Measurements from ENCODE around the gene REX1BD. TPM values are rescaled to one million over a fixed set of nuclear protein-coding genes. Genes with fewer than 3 reads are reported as not detected.

Gene REX1BD
- total and polyA plus RNA-seq, 8 donors = 20.4 to 52.1 (median 34.1) TPM

- Histone ChIP-seq H3K27me3 (peaks cover 0 to 50% of the 10 kb centered on the region in 2 donors), H3K27ac (peak overlapping the region in 1 of 2 donors; percentile 13), H3K36me3 (peaks cover 0 to 10% of the 10 kb centered on the region in 2 donors), H3K4me1 (peaks cover 14 to 37% of the 10 kb centered on the region in 2 donors), H3K4me3 (no peak overlapping the region), H3K9me3 (no peaks in the 10 kb centered on the region)
- intact Hi-C loops (cut with DNase I) = loop anchor here in 1 of 2 donors (10.0 kb wide), 1 partner anchor 81 kb away; no protein-coding TSS in a partner anchor
- TF ChIP-seq CTCF (IDR thresholded peaks at IDR 0.05) = no peak
- ATAC-seq (no peak), DNase-seq (peak in 1 of 4 donors; percentile 74)
Measured at GRCh38 chr19:18593367-18594095, 4.9 kb downstream of the REX1BD start.

DNA sequence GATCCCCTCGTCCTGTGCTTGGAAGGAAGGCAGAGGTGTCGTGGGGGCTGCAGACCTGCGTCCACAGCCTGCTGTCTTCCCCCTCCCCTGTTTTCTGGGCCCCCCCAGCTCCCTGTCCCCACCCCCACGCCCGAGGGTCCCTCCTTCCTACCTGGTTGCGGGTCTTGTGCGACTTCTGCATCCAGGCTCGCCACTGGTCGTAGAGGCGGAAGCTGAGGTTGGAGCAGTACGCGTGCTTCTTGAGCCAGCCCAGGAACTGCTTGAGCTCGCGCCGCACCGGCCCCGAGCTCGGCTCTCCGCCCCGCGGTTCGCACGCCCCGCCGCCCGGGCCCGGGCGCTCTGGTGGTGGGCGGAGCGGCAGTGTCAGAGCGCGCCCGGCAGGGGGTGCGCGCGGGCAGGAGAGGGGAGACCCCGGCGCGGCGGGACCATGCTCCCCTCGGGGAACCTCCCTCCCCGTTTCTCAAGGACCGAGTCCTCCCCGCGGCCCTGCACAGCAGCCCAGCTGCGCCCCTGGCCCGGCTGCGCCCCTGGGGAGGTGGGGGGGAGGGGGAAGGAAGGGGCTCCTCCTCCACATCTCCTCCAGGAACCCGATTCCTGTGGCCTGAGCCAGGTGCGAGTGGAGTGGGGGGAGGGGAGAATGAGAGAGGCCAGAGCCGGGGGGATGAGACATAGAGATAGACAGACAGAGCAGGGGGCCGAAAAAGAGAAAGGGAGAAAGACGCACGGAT, 5.7 kb downstream of the REX1BD start:
- peak; percentile 72 to 91 (median 80) for DNase-seq
- Histone ChIP-seq H3K4me3 (peak overlapping the region; percentile 14 to 16), H3K27ac (peak overlapping the region in 1 of 2 donors; percentile 13), H3K9me3 (no peaks in the 10 kb centered on the region), H3K36me3 (peaks cover 0 to 10% of the 10 kb centered on the region in 2 donors), H3K4me1 (peaks cover 14 to 35% of the 10 kb centered on the region in 2 donors), H3K27me3 (peaks cover 0 to 57% of the 10 kb centered on the region in 2 donors)
- intact Hi-C loops (cut with DNase I) = loop anchor here in 1 of 2 donors (10.0 kb wide), 1 partner anchor 81 kb away; no protein-coding TSS in a partner anchor
- ATAC-seq = peak; percentile 85
- TF ChIP-seq CTCF (IDR thresholded peaks at IDR 0.05) = peak; percentile 85 to 88

GRCh38 chr19:18594824-18595373, 6.3 kb downstream of the REX1BD start:
- H3K27me3 ChIP-seq = peaks cover 0 to 64% of the 10 kb centered on the region in 2 donors
- peaks cover 8 to 29% of the 10 kb centered on the region in 2 donors for H3K4me1 ChIP-seq
- H3K9me3 ChIP-seq = no peaks in the 10 kb centered on the region
- no peak overlapping the region for H3K4me3 ChIP-seq
- ATAC-seq = no peak
- no peak for TF ChIP-seq CTCF (IDR thresholded peaks at IDR 0.05)
- DNase-seq = peak in 1 of 4 donors; percentile 70
- H3K27ac ChIP-seq = no peak overlapping the region
- intact Hi-C loops (cut with DNase I) = loop anchor here in 1 of 2 donors (10.0 kb wide), 1 partner anchor 80 kb away; no protein-coding TSS in a partner anchor
- peaks cover 0 to 10% of the 10 kb centered on the region in 2 donors for H3K36me3 ChIP-seq

DNA sequence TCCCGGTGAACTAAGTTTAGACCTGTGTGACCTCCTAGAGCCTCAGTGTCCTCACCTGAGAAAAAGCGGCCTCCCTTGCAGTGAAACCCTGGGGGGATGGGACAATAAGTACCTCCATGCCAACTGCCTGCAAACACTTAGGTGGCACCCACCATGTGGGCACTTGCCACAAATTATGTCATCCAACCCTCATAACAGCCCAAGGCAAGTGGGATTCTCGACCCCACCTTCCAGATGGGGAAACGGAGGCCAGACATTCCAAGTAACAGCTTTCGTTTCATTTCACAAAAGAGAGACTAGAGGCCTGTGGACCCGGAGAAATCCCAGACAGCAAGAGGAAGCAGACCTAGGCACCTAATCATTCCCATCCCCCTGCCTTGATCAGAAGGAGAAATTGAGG, 6.9 kb downstream of the REX1BD start:
- peaks cover 8 to 23% of the 10 kb centered on the region in 2 donors for H3K4me1 ChIP-seq
- H3K9me3 ChIP-seq = no peaks in the 10 kb centered on the region
- H3K4me3 ChIP-seq = no peak overlapping the region
- intact Hi-C loops (cut with DNase I) = loop anchor here in 1 of 2 donors (10.0 kb wide), 1 partner anchor 79 kb away; no protein-coding TSS in a partner anchor
- H3K27me3 ChIP-seq = peaks cover 0 to 69% of the 10 kb centered on the region in 2 donors
- peaks cover 0 to 10% of the 10 kb centered on the region in 2 donors for H3K36me3 ChIP-seq
- TF ChIP-seq CTCF (IDR thresholded peaks at IDR 0.05) = no peak
- H3K27ac ChIP-seq = no peak overlapping the region
- DNase-seq (peak in 1 of 4 donors; percentile 5), ATAC-seq (no peak)
